Breast epithelium (tissue), 3 donors: ENCODE data around the gene HOXD12.

Source experiments
- CTCF ChIP-seq, 3 donors: fragments of 450-650 bp; IDR thresholded peaks; one replicate each; pipeline ENCODE4 v1.5.1; 2016 to 2017; ENCODE audit warnings: antibody characterized with exemption in 3 of 3, mild to moderate bottlenecking in 3 of 3, moderate library complexity in 3 of 3
- POLR2A ChIP-seq: fragments of 450-650 bp; IDR thresholded peaks from one replicate; pipeline ENCODE4 v1.6.1; 2016; ENCODE audit warnings: antibody characterized with exemption, mild to moderate bottlenecking, moderate library complexity
- POLR2AphosphoS5 ChIP-seq, 3 donors: sonication (generic); formaldehyde crosslinking; IDR thresholded peaks; one replicate each; pipeline ENCODE4 v1.6.1; 2017; ENCODE audit warnings: antibody characterized with exemption in 3 of 3

DNA sequence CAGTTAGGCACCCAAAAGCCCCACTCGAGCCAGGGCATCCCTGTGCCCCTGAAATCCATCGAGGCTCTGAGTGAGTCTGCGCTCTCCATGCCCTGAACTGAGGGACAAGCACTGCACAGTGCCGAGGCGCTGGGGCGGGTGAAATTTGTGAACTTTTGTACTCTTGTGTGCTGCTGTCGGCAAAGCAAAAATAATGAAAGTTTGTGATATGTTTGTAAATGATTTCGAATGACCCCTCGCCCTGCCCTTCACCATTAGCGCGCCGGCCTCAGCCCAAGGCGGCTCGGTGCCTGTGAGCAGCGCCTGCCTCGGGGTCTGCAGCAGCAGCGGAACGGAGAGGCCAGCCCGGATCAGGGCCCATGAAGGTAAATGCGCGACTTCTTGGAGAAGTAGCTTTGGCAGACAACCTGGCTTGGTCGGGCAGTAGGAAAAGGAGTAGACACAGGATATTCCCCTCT lies 49.9 kb downstream of the HOXD12 start:
- TF ChIP-seq POLR2A, result no peak
- no peak for TF ChIP-seq CTCF (IDR thresholded peaks at IDR 0.05)
- no peak for TF ChIP-seq POLR2AphosphoS5 (IDR thresholded peaks at IDR 0.05)
